IMR-90 (cell line): ENCODE measurements around the gene APC. TPM values are rescaled to one million over a fixed set of nuclear protein-coding genes. Genes with fewer than 3 reads are reported as not detected.

ENCODE experiments used
- ATAC-seq: fragments of 200-7000 bp; cut with Tn5 transposase; 2 replicates; pipeline ENCODE4 v1.9.1; 2020; ENCODE audit warnings: low read depth, mild to moderate bottlenecking, moderate library complexity
- BruUV-seq: library from RNA; stranded (reverse); fragments of 400-500 nt; replicated peaks from 2 replicates; lab custom pipeline; 2021; lab: Mats Ljungman, UMichigan
- CTCF ChIA-PET: fragments of 300-600 bp; formaldehyde crosslinking; extraction: SDS; loops from one replicate; lab custom pipeline; 2021; ENCODE audit warnings: antibody characterized with exemption; lab: Yijun Ruan, JAX
- POLR2A ChIA-PET: fragments of 300-600 bp; sonication (Branson Sonifier 250); formaldehyde crosslinking; loops from one replicate; lab custom pipeline; 2022; ENCODE audit warnings: antibody characterized with exemption; ENCODE audit not compliant: unreplicated experiment; lab: Charles Lee
- DNase-seq: peaks from one replicate; pipeline ENCODE4 v3.0.0; 2013
- H2AFZ ChIP-seq: replicated peaks from 2 replicates; pipeline ENCODE3; 2013; ENCODE audit warnings: low read length, mild to moderate bottlenecking; ENCODE audit not compliant: poor library complexity
- H2AK5ac ChIP-seq: 2 replicates; pipeline ENCODE4 v1.6.1; 2013; ENCODE audit warnings: low read depth, low read length, inconsistent platforms
- H2AK9ac ChIP-seq: replicated peaks from 2 replicates; pipeline ENCODE3; 2013; ENCODE audit warnings: mild to moderate bottlenecking, low read depth, low read length, moderate library complexity; ENCODE audit not compliant: poor library complexity
- H2BK120ac ChIP-seq: 2 replicates; pipeline ENCODE4 v1.6.1; 2013; ENCODE audit warnings: low read depth, low read length, inconsistent platforms
- H2BK15ac ChIP-seq: 3 replicates; pipeline ENCODE4 v1.6.1; 2013; ENCODE audit warnings: low read depth, low read length, inconsistent platforms
- H2BK20ac ChIP-seq: 2 replicates; pipeline ENCODE4 v1.6.1; 2013; ENCODE audit warnings: low read depth, mild to moderate bottlenecking, inconsistent platforms, low read length, moderate library complexity
- H2BK5ac ChIP-seq: 2 replicates; pipeline ENCODE4 v1.6.1; 2013; ENCODE audit warnings: mild to moderate bottlenecking, low read depth, low read length, inconsistent platforms; ENCODE audit not compliant: poor library complexity, severe bottlenecking
- H3K14ac ChIP-seq: replicated peaks from 2 replicates; pipeline ENCODE4 v1.6.1; 2013; ENCODE audit warnings: low read depth, low read length, inconsistent platforms
- H3K18ac ChIP-seq: 2 replicates; pipeline ENCODE4 v1.6.1; 2013; ENCODE audit warnings: low read depth, low read length, control low read depth
- H3K23ac ChIP-seq: 2 replicates; pipeline ENCODE4 v1.6.1; 2013; ENCODE audit warnings: low read depth, low read length, inconsistent platforms
- H3K27ac ChIP-seq: 2 replicates; pipeline ENCODE4 v1.5.1; 2013; ENCODE audit warnings: mild to moderate bottlenecking, control low read depth, low read length; ENCODE audit not compliant: insufficient read depth
- H3K27me3 ChIP-seq: 2 replicates; pipeline ENCODE4 v1.6.1; 2013; ENCODE audit warnings: low read length; ENCODE audit not compliant: control insufficient read depth, insufficient read depth
- H3K36me3 ChIP-seq: 2 replicates; pipeline ENCODE4 v1.6.1; 2013; ENCODE audit warnings: low read length, mixed read lengths; ENCODE audit not compliant: control insufficient read depth, insufficient read depth
- H3K4ac ChIP-seq: 2 replicates; pipeline ENCODE4 v1.6.1; 2013; ENCODE audit warnings: low read depth, low read length, inconsistent platforms
- H3K4me1 ChIP-seq: 2 replicates; pipeline ENCODE4 v1.6.1; 2013; ENCODE audit warnings: low read length, mixed read lengths; ENCODE audit not compliant: control insufficient read depth, insufficient read depth
- H3K4me2 ChIP-seq: 2 replicates; pipeline ENCODE4 v1.6.1; 2013; ENCODE audit warnings: low read depth, mild to moderate bottlenecking, control low read depth, low read length, moderate library complexity
- H3K4me3 ChIP-seq: 2 replicates; pipeline ENCODE4 v1.5.1; 2013; ENCODE audit warnings: low read depth, mild to moderate bottlenecking, control low read depth, low read length, moderate library complexity; ENCODE audit not compliant: insufficient read depth
- H3K56ac ChIP-seq: 2 replicates; pipeline ENCODE4 v1.6.1; 2013; ENCODE audit warnings: low read length, inconsistent platforms; ENCODE audit not compliant: insufficient read depth; ENCODE audit errors: extremely low read depth
- H3K79me1 ChIP-seq, 2 experiments: 2 replicates each; pipeline ENCODE4 v1.6.1; 2013; ENCODE audit warnings: low read length in 2 of 2, inconsistent platforms in 1 of 2, low read depth in 1 of 2
- H3K9ac ChIP-seq: 2 replicates; pipeline ENCODE4 v1.6.1; 2013; ENCODE audit warnings: low read depth, low read length, control low read depth
- H3K9me1 ChIP-seq: 2 replicates; pipeline ENCODE4 v1.6.1; 2013; ENCODE audit warnings: low read length, inconsistent platforms; ENCODE audit not compliant: insufficient read depth
- H3K9me3 ChIP-seq: 2 replicates; pipeline ENCODE4 v1.6.1; 2013; ENCODE audit warnings: low read length; ENCODE audit not compliant: control insufficient read depth, insufficient read depth
- H4K20me1 ChIP-seq: 2 replicates; pipeline ENCODE4 v1.6.1; 2013; ENCODE audit warnings: low read length, inconsistent platforms; ENCODE audit not compliant: insufficient read depth
- H4K5ac ChIP-seq: 2 replicates; pipeline ENCODE4 v1.6.1; 2013; ENCODE audit warnings: mild to moderate bottlenecking, low read depth, low read length, control low read depth
- H4K8ac ChIP-seq, 2 experiments: 2 replicates each; pipeline ENCODE4 v1.6.1; 2013; ENCODE audit warnings: low read depth in 2 of 2, low read length in 2 of 2, control low read depth in 1 of 2, inconsistent platforms in 1 of 2
- H4K91ac ChIP-seq: 2 replicates; pipeline ENCODE4 v1.6.1; 2013; ENCODE audit warnings: low read depth, low read length, inconsistent platforms; ENCODE audit not compliant: insufficient read depth
- CEBPB ChIP-seq: IDR thresholded peaks from 2 replicates; pipeline ENCODE4 v1.6.1; 2012; ENCODE audit warnings: low read depth, low read length, improper control_type of control experiment
- CHD1 ChIP-seq: IDR thresholded peaks from 2 replicates; pipeline ENCODE4 v1.6.1; 2012; ENCODE audit warnings: low read depth, low read length, improper control_type of control experiment
- ELK1 ChIP-seq: fragments of 150-350 bp; IDR thresholded peaks from 2 replicates; pipeline ENCODE4 v1.6.1; 2016; ENCODE audit warnings: low read depth, mild to moderate bottlenecking, low read length, moderate library complexity, borderline replicate concordance
- FOS ChIP-seq: fragments of 150-350 bp; IDR thresholded peaks from 2 replicates; pipeline ENCODE4 v1.6.1; 2016; ENCODE audit warnings: low read depth, low read length
- MAFK ChIP-seq: IDR thresholded peaks from 2 replicates; pipeline ENCODE4 v1.6.1; 2012; ENCODE audit warnings: low read depth, low read length, improper control_type of control experiment
- MXI1 ChIP-seq: IDR thresholded peaks from 2 replicates; pipeline ENCODE4 v1.6.1; 2012; ENCODE audit warnings: low read depth, mild to moderate bottlenecking, low read length, moderate library complexity, borderline replicate concordance
- NFE2L2 ChIP-seq: fragments of 150-350 bp; IDR thresholded peaks from 2 replicates; pipeline ENCODE4 v1.6.1; 2016; ENCODE audit warnings: low read depth, mild to moderate bottlenecking, low read length
- POLR2A ChIP-seq: IDR thresholded peaks from 2 replicates; pipeline ENCODE4 v1.6.1; 2012; ENCODE audit warnings: mild to moderate bottlenecking, low read depth, low read length
- RAD21 ChIP-seq: IDR thresholded peaks from 2 replicates; pipeline ENCODE4 v1.6.1; 2012; ENCODE audit warnings: low read length, improper control_type of control experiment
- RCOR1 ChIP-seq: IDR thresholded peaks from 2 replicates; pipeline ENCODE4 v1.6.1; 2012; ENCODE audit warnings: mild to moderate bottlenecking, low read length, improper control_type of control experiment; ENCODE audit not compliant: insufficient replicate concordance
- USF2 ChIP-seq: fragments of 150-350 bp; IDR thresholded peaks from 2 replicates; pipeline ENCODE4 v1.6.1; 2017; ENCODE audit warnings: mild to moderate bottlenecking, antibody characterized with exemption, low read length, low read depth
- WGBS, 2 experiments: methylation state at CpG; one replicate each; pipeline versions ENCODE4 v1.1.5 to v1.1.7; 2013; ENCODE audit warnings: missing lambda C conversion rate in 2 of 2; ENCODE audit not compliant: insufficient read length in 1 of 2; ENCODE audit errors: extremely low coverage in 2 of 2; 5-methylcytosine and 5-hydroxymethylcytosine counted together
- dilution Hi-C: fragments of 300-500 bp; cut with HindIII; formaldehyde crosslinking; loops from one replicate; pipeline ENCODE4 v1.14.3; 2018; ENCODE audit warnings: low sequenced_read_pairs; ENCODE audit not compliant: unreplicated experiment
- in situ Hi-C: fragments of 300-500 bp; cut with MboI; formaldehyde crosslinking; loops from 3 replicates; pipeline ENCODE4 v1.14.3; 2019; ENCODE audit warnings: low sequenced_read_pairs, inconsistent platforms, mixed read lengths
- intact Hi-C: fragments of 100-400 bp; cut with micrococcal nuclease; formaldehyde crosslinking; loops from 2 replicates; pipeline ENCODE4 v1.10.0; 2022
- polyA plus RNA-seq, 3 experiments: library from polyadenylated mRNA; depleted of rRNA; stranded (reverse); fragments of >200 nt; gene quantifications; 2 replicates each; pipeline ENCODE4 v1.2.3, GENCODE V29; 2012; ENCODE audit warnings: low replicate concordance in 1 of 3
- total RNA-seq: library from RNA; depleted of rRNA; stranded (reverse); fragments of >200 nt; gene quantifications from 2 replicates; pipeline ENCODE4 v1.2.3, GENCODE V29; 2012

APC gene
- total and polyA plus RNA-seq, 2 of the 4 experiments (the other 2 are of a cell fraction) = 7.3 to 58.4 TPM

GRCh38 chr5:112693301-112693700 lies 44.4 kb upstream of the APC start:
- H3K23ac ChIP-seq = no peak overlapping the region
- ChIA-PET POLR2A (interaction anchor here (0.7 kb wide), 1 partner anchor 215 kb away, joined by 10 read pairs; no protein-coding TSS in a partner anchor), CTCF (interaction anchor here (1.4 to 1.7 kb wide), 2 partner anchors 13 to 64 kb away, joined by 4 to 5 read pairs; no protein-coding TSS in a partner anchor)
- BruUV-seq = no TSS peak
- H2BK120ac ChIP-seq = no peak overlapping the region
- H2BK20ac ChIP-seq = no peak overlapping the region
- H2BK15ac ChIP-seq = no peak overlapping the region
- H3K4me1 ChIP-seq = no peaks in the 10 kb centered on the region; the same call in 1 of the 2 replicates
- H4K5ac ChIP-seq = no peak overlapping the region
- peaks cover 2% of the 10 kb centered on the region; the same call in 1 of the 2 replicates for H3K27me3 ChIP-seq
- H3K18ac ChIP-seq = no peak overlapping the region
- no peak for TF ChIP-seq MXI1
- TF ChIP-seq MAFK = no peak
- TF ChIP-seq POLR2A = no peak
- TF ChIP-seq RCOR1 = no peak
- TF ChIP-seq CEBPB = no peak
- no peak for TF ChIP-seq USF2
- no peak for TF ChIP-seq NFE2L2
- TF ChIP-seq ELK1 = no peak
- no peak for TF ChIP-seq RAD21
- TF ChIP-seq CHD1 = no peak
- no peak for TF ChIP-seq FOS
- H3K9me1 ChIP-seq = no peaks in the 10 kb centered on the region
- no peak overlapping the region for H2AK5ac ChIP-seq
- no peak overlapping the region for H3K4me2 ChIP-seq
- DNase-seq (no peak), ATAC-seq (no peak)
- no peak overlapping the region for H2BK5ac ChIP-seq
- intact Hi-C loops (no loop called here), dilution Hi-C loops (no loop called here), in situ Hi-C loops (no loop called here)
- no peak overlapping the region for H2AFZ ChIP-seq
- H3K14ac ChIP-seq = no peak overlapping the region
- H4K20me1 ChIP-seq = no peaks in the 10 kb centered on the region
- 68% methylated on average over 2 of the region's 3 CpGs; no CpG with 5 or more reads in 1 of the 2 experiments for WGBS, 2 experiments
- no peak overlapping the region for H4K8ac ChIP-seq
- H3K36me3 ChIP-seq = no peaks in the 10 kb centered on the region
- no peak overlapping the region for H3K9ac ChIP-seq
- no peaks in the 10 kb centered on the region for H3K79me1 ChIP-seq
- H3K4ac ChIP-seq = no peak overlapping the region
- H3K56ac ChIP-seq = no peak overlapping the region
- H3K27ac ChIP-seq = no peak overlapping the region
- H3K4me3 ChIP-seq = no peak overlapping the region
- no peak overlapping the region for H2AK9ac ChIP-seq
- H3K9me3 ChIP-seq = no peaks in the 10 kb centered on the region
- H4K91ac ChIP-seq = no peak overlapping the region
